NCI-H345 treated with DMSO at 0.1 percent for 48 hours (cell line): ENCODE results near the gene GPATCH8.

ENCODE experiments used
- DNase-seq: peaks from one replicate; lab custom pipeline; 2025; ENCODE audit not compliant: unreplicated experiment; lab: John Stamatoyannopoulos, UW

The GPATCH8 gene

GRCh38 chr17:44464037-44464436 is 39.2 kb downstream of the GPATCH8 start:
- DNase-seq: no peak

- DNase-seq: no peak
Measured at GRCh38 chr17:44451832-44452231, 51.4 kb downstream of the GPATCH8 start.

GRCh38 chr17:44451016-44451627 is 52.1 kb downstream of the GPATCH8 start:
- no peak for DNase-seq

- no peak for DNase-seq
Measured at GRCh38 chr17:44448412-44448811, 54.8 kb downstream of the GPATCH8 start.

GRCh38 chr17:44444735-44445105 is 58.5 kb downstream of the GPATCH8 start:
- no peak for DNase-seq

- DNase-seq: no peak
Measured at GRCh38 chr17:44442806-44443205, 60.4 kb downstream of the GPATCH8 start.

GRCh38 chr17:44439168-44439567 is 64.0 kb downstream of the GPATCH8 start:
- DNase-seq: no peak

- no peak for DNase-seq
Measured at GRCh38 chr17:44438636-44439035, 64.6 kb downstream of the GPATCH8 start.

- DNase-seq: no peak
Measured at GRCh38 chr17:44436336-44436735, 66.9 kb downstream of the GPATCH8 start.

GRCh38 chr17:44432254-44433157 is 70.7 kb downstream of the GPATCH8 start:
- DNase-seq: no peak

- no peak for DNase-seq
Measured at GRCh38 chr17:44424828-44425461, 78.3 kb downstream of the GPATCH8 start.

GRCh38 chr17:44417553-44417952 is 85.7 kb downstream of the GPATCH8 start:
- DNase-seq: no peak

GRCh38 chr17:44416558-44417289 is 86.5 kb downstream of the GPATCH8 start:
- DNase-seq: no peak

- no peak for DNase-seq
Measured at GRCh38 chr17:44414394-44415155, 88.6 kb downstream of the GPATCH8 start.

GRCh38 chr17:44409309-44410028 is 93.7 kb downstream of the GPATCH8 start:
- DNase-seq: no peak

GRCh38 chr17:44408786-44409185 is 94.4 kb downstream of the GPATCH8 start:
- no peak for DNase-seq

GRCh38 chr17:44402564-44403172 is 100.5 kb downstream of the GPATCH8 start:
- no peak for DNase-seq

- DNase-seq: no peak
Measured at GRCh38 chr17:44400226-44400847, 102.9 kb downstream of the GPATCH8 start.
